Panc1 (cell line): ENCODE results near the gene SH3BP1.

Experiments
- CTCF ChIP-seq: fragments of 450-650 bp; IDR thresholded peaks from 2 replicates; pipeline ENCODE4 v1.5.1; 2017; ENCODE audit warnings: mild to moderate bottlenecking
- POLR2AphosphoS5 ChIP-seq: IDR thresholded peaks from 2 replicates; pipeline ENCODE4 v1.6.1; 2012; ENCODE audit warnings: mild to moderate bottlenecking, low read depth, low read length, moderate library complexity
- REST ChIP-seq, 2 experiments: IDR thresholded peaks; 2 replicates each; pipeline ENCODE4 v1.6.1; 2011 to 2012; ENCODE audit warnings: low read depth in 2 of 2, control low read depth in 1 of 2, low read length in 1 of 2, mild to moderate bottlenecking in 1 of 2, moderate library complexity in 1 of 2; ENCODE audit not compliant: insufficient read depth in 1 of 2
- SIN3A ChIP-seq: IDR thresholded peaks from 2 replicates; pipeline ENCODE4 v1.6.1; 2012; ENCODE audit warnings: low read depth, mild to moderate bottlenecking, low read length, moderate library complexity, borderline replicate concordance; ENCODE audit not compliant: insufficient read depth
- TCF7L2 ChIP-seq: IDR thresholded peaks from 2 replicates; pipeline ENCODE4 v1.6.1; 2011; ENCODE audit warnings: mild to moderate bottlenecking, low read depth, low read length, inconsistent platforms

- TF ChIP-seq CTCF (no peak), REST (IDR thresholded peaks at IDR 0.05; ENCODE audit: insufficient read depth in 1 of 2, low read depth in 2 of 2, low read length in 1 of 2) (no peak), SIN3A (no peak), POLR2AphosphoS5 (no peak), TCF7L2 (no peak)
Observed at GRCh38 chr22:37697538-37697835, 58.0 kb downstream of the SH3BP1 start.
